BE2C (cell line): ENCODE results near the gene EIF5A.

ENCODE experiments used
- DNase-seq: peaks from one replicate; pipeline ENCODE4 v3.0.0-alpha.2; 2020
- H3K27me3 ChIP-seq: fragments of 250-450 bp; sonication (Bioruptor Pico); 2 replicates; pipeline ENCODE4 v1.5.1; 2020; ENCODE audit warnings: mild to moderate bottlenecking
- H3K36me3 ChIP-seq: fragments of 250-450 bp; sonication (Bioruptor Pico); 2 replicates; pipeline ENCODE4 v1.5.1; 2020; ENCODE audit warnings: mild to moderate bottlenecking
- H3K4me1 ChIP-seq: fragments of 250-450 bp; sonication (Bioruptor Pico); 2 replicates; pipeline ENCODE4 v1.5.1; 2020
- H3K4me3 ChIP-seq: 2 replicates; pipeline ENCODE4 v1.5.1; 2011; ENCODE audit warnings: low read depth, low read length
- H3K9me3 ChIP-seq: fragments of 250-450 bp; sonication (Bioruptor Pico); 2 replicates; pipeline ENCODE4 v1.5.1; 2020
- TF ChIP-seq, protein P1 (sequence below): IDR thresholded peaks from 2 replicates; pipeline ENCODE4 v1.5.1; 2012; ENCODE audit warnings: mild to moderate bottlenecking, low read depth, low read length

The EIF5A gene

DNA sequence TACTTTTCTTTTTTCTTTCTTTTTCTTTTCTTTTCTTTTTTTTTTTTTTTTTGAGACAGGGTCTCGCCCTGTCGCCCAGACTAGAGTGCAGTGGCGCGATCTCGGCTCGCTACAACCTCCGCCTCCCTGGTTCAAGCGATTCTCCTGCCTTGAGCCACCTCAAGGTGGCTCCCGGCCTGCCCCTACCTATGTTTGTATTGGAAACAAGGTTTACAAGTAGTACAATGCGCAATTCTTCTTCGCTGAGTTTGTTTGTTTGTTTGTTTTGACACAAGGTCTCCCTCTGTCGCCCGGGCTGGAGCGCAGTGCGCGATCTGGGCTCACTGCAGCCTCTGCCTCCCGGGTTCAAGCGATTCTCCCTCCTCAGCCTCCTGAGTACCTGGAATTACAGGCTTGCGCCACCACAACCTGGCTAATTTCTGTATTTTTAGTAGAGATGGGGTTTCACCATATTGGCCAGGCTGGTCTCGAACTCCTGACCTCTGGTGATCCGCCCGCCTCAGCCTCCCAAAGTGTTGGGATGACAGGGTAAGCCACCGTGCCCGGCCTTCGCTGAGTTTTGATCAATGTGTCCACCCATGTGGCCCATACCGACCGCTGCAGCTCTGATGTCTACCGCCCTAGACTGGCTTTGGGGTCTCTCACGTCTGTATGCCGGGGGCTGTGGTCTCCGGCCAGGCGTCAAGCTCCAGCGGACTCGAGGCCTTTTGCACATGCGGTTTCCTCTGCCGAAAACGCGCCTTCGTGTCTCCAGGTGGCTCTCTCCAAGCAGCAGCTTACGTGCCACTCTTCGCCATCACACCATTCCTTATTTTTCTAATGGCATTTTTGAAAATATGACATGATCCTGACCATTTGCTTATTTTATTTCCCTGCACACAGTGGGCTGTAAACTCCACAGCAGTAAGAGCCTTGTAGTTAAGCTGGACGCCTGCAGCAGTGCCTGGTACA, 11.9 kb upstream of the EIF5A start:
- no peaks in the 10 kb centered on the region for H3K36me3 ChIP-seq
- H3K27me3 ChIP-seq: peaks cover 30% of the 10 kb centered on the region
- TF ChIP-seq, protein P1, sequence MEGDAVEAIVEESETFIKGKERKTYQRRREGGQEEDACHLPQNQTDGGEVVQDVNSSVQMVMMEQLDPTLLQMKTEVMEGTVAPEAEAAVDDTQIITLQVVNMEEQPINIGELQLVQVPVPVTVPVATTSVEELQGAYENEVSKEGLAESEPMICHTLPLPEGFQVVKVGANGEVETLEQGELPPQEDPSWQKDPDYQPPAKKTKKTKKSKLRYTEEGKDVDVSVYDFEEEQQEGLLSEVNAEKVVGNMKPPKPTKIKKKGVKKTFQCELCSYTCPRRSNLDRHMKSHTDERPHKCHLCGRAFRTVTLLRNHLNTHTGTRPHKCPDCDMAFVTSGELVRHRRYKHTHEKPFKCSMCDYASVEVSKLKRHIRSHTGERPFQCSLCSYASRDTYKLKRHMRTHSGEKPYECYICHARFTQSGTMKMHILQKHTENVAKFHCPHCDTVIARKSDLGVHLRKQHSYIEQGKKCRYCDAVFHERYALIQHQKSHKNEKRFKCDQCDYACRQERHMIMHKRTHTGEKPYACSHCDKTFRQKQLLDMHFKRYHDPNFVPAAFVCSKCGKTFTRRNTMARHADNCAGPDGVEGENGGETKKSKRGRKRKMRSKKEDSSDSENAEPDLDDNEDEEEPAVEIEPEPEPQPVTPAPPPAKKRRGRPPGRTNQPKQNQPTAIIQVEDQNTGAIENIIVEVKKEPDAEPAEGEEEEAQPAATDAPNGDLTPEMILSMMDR: no peak
- no peaks in the 10 kb centered on the region for H3K4me1 ChIP-seq
- no peak for DNase-seq
- no peak overlapping the region for H3K4me3 ChIP-seq
- no peaks in the 10 kb centered on the region for H3K9me3 ChIP-seq

DNA sequence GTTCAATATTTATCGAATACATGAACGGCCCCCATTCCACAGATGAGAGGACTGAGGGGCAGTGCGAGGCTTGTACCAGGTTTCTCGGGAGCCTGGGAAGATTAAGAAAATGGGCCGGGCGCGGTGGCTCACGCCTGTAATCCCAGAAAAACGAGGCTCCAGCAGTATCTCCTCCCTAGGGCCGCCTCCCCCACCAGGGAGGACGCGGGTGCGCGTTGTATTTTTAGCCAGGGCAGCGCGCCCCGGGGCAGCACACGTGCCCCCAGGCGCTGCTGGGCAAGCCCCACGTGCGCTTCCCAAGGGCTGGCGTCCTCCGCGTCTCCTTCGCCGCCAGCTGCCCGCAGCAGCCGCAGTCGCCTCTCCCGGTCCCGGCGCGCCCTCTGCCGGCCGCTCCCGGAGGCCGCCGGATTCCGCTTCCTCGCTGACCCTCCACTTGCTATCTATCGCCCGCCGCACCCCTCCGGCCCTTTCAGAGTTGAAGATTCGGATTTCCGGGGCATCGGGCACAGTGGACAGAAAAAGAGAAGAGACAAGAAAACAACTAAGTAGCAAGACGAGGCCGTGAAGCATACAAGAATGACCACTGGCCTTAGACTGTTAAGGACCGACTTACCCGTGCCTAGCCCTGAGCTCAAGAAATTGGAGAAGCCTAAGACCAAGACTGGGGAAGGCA, 11.1 kb upstream of the EIF5A start:
- no peaks in the 10 kb centered on the region for H3K36me3 ChIP-seq
- peaks cover 28% of the 10 kb centered on the region for H3K27me3 ChIP-seq
- no peaks in the 10 kb centered on the region for H3K4me1 ChIP-seq
- no peak overlapping the region for H3K4me3 ChIP-seq
- no peaks in the 10 kb centered on the region for H3K9me3 ChIP-seq
- DNase-seq: peak; percentile 80
- TF ChIP-seq, protein P1: peak; percentile 64

DNA sequence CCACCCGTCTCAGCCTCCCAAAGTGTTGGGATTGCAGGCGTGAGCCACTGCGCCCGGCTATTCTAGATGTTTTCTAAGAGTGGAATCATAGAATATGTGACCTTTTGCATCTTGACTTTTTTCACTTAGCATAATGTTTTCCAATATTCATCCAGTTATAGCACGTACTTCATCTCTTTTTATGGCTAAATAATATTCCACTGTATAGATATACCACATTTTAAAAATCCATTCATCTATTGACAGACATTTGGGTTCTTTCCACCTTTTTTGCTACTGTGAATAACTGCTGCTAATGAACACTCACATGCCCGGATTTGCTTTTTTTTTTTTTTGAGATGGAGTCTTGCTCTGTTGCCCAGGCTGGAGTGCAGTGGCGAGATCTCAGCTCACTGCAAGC, 3.2 kb upstream of the EIF5A start:
- Histone ChIP-seq H3K36me3 (peaks cover 14% of the 10 kb centered on the region), H3K4me3 (no peak overlapping the region), H3K4me1 (no peaks in the 10 kb centered on the region), H3K27me3 (peaks cover 6% of the 10 kb centered on the region; the same call in 1 of the 2 replicates), H3K9me3 (no peaks in the 10 kb centered on the region)
- DNase-seq: no peak
- TF ChIP-seq, protein P1: no peak

DNA sequence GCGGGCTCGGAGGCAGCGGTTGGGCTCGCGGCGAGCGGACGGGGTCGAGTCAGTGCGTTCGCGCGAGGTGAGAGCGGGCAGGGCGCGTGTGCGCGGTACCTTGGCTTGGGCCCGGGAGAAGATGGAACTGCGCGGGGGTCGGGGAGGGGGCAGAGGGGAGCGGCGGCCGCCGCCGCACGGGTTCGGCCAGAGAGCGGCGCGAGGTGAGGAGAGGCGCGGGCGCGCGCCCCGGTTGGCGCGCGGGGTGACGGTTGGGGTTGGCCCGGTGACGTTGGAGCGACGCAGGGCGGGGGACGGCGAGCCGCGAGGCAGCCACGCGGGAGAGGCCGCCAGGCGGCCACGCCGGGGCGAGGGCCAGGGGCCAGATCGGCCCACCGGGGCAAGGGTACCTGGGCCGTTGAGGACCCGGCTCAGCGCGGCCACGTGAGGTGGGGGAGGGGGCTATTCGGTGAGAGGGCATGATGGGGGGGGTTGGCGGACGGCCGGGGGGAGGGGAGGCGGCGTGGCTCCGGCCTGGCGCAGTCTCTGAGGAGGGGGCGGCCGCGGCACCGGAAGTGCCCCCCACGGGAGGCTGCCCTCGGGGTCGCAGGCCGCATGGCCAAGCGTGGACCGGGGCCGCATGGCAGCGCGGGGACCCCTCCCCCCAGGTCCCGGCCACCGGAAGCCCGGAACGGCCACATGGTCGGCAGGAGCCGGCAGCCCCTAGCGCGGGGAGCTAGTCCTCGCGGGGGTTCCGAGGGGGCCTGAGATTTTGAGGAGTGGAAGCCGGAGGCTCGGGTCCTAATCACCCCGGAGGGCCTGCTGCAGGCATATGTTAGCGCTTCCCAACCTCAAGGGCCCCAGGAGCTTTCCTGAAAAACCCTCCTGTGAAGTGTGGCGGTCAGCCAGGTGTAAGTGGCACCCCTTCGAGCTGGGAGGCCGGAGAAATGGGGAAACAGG, 527 bp downstream of the EIF5A start:
- H3K9me3 ChIP-seq: no peaks in the 10 kb centered on the region
- H3K4me1 ChIP-seq: no peaks in the 10 kb centered on the region
- TF ChIP-seq, protein P1: no peak
- peaks cover 48% of the 10 kb centered on the region for H3K36me3 ChIP-seq
- DNase-seq: peak; percentile 46
- no peaks in the 10 kb centered on the region for H3K27me3 ChIP-seq
- H3K4me3 ChIP-seq: peak overlapping the region; percentile 86

DNA sequence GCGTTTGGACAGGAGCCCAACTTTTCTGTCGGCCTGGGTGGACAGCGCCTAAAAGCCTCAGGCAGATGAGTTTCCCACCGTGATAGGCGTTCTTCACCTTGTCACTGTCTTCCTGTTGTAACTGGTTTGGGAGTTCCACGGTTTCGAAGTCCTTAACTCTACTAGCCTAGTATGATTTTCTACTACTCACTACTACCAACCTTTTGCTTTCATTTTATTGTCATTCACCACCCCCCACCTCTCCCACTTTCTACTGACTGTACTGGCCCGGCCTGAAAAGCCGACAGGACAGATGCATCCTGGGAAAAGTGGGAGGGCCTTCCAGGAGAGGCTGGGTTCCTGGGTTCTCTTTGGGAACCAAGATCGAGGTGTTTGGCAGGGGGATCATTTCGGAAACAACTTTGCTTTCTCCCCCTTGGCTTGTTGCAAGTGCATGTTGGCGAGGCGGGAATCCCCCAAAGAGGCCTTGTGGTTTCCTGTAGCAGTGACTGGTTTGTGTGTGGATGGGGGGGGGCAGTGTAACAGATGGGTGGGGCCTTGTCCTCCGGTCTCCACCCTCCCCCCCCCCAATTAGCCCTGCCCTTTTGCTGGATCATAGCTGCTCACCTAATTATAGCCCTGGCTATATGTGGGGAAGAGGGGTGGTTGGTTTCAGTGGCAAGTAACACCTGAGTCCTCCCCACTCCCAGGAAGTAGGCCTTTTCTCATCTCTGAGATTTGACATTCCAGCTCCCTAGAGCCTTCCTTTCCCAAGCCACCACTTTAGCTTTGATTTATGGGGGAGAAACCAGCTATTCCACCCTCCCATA, 1.4 kb downstream of the EIF5A start:
- Histone ChIP-seq H3K36me3 (peaks cover 53% of the 10 kb centered on the region), H3K27me3 (no peaks in the 10 kb centered on the region), H3K4me1 (no peaks in the 10 kb centered on the region), H3K4me3 (peak overlapping the region; percentile 86), H3K9me3 (no peaks in the 10 kb centered on the region)
- DNase-seq: peak; percentile 61
- TF ChIP-seq, protein P1: no peak
